HuH-7 (cell line): ENCODE data around the gene RMND5A.
A peak's percentile ranks its signal among the peaks of the same experiment; 100 is the strongest.
"Not testable (repeated sequence)": the region's sequence is repeated elsewhere in the genome, so short reads cannot be mapped to it uniquely, and the experiment has no call there.

ENCODE experiments used
- DNase-seq: peaks from one replicate; pipeline ENCODE4 v3.0.0; 2011; ENCODE audit warnings: low spot score

RMND5A gene, protein sequence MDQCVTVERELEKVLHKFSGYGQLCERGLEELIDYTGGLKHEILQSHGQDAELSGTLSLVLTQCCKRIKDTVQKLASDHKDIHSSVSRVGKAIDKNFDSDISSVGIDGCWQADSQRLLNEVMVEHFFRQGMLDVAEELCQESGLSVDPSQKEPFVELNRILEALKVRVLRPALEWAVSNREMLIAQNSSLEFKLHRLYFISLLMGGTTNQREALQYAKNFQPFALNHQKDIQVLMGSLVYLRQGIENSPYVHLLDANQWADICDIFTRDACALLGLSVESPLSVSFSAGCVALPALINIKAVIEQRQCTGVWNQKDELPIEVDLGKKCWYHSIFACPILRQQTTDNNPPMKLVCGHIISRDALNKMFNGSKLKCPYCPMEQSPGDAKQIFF

DNA sequence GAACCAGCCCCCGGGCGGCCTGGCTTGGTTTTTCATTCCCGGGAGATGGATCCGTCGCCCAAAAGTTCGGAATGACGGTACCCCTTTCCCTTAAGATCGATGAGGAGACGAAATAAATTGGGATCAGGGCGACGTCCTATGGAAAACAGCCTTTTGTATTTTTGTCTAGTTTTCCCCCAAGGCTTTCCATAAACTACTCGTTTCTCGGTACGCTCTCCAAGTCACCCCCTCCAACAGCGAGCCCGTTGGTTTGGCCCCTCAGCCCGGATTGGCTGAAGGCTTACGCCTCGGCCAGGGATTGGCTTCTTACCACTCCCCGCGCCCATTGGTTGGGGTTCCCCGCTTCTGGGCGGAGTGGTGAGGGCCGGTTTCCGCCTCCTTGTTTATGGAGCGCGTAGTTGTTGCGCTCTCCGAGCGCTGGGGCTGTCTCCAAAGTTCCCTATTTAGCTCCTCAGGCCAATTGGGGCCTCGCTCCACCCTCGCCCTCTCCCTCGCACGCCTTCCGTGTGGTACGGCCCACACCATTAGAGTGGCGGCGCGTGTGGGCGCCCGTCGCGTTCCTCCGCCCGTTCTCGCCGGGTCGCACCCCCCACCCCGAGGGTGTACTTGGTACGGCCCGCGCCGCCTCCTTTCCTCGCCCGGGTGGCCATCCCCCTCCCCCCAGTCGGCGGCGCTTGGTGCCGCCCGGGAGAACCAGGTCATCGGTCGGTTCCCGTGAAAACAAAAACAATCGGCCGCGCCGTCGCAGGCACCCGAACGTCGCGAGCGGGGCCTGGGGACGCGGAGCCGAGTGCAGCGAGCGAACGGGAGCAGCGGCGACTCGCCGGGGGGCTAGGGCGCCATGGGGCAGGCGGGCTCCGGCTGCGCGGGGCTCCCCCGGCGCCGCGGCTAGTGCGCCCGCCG is at the start of gene RMND5A:
TSS of gene RMND5A (plus strand) at position 655 of the 903 bp plus-strand sequence. CDS start 377 bp downstream, outside the sequence.
- DNase-seq: not testable (repeated sequence)

DNA sequence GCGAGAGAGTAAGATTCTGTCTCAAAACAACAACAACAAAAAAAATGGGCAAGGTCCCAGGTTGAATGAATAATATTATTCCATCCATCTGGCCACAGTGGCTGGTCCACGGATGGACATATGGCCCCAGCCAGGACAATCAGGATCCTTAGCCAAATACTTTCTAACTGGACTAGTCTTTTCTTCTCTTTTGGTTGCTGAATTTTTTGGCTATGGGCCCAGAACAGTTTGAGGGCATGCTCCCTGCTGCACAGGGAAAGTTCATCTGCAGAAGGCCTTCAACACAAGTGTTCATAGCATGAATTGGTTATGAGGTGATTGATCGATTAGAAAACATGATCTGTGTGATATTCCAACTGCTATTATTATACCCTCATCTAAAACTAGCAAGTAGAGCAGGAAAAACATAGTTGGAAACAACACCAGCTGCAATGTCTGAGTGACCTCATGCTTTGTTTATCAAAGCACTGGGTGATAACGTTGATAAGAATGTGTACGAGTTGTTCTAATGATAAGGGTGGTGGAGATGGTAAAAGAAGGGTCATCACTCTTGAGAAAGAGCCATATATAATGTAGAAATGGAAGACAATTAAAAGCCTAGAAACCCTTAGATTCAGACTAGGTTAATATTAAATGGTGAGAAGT is 48.6 kb upstream of the RMND5A start:
- DNase-seq: peak; percentile 61

DNA sequence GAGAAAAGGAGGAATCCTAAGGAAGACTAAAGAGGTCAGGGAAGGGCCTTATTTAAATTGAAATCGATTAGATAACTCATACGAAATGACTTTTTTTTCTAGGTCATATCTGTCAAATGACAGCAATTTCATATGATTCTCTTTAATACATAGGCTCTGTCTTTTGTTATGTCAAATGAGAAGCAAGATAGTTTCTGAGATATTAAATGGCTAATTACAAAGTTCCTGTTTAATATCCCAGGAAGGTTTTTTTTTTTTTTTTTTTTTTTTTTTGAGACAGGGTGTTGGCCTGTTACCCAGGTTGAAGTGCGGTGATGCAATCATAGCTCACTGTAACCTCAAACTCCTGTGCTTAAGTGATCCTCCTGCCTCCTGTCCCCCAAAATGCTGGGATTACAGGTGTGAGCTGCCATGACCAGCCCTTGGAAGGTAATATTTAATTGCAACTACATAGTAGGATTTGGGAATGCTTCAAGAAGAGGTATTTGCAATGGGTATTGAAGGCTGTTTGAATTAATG is 48.0 kb upstream of the RMND5A start:
- no peak for DNase-seq

DNA sequence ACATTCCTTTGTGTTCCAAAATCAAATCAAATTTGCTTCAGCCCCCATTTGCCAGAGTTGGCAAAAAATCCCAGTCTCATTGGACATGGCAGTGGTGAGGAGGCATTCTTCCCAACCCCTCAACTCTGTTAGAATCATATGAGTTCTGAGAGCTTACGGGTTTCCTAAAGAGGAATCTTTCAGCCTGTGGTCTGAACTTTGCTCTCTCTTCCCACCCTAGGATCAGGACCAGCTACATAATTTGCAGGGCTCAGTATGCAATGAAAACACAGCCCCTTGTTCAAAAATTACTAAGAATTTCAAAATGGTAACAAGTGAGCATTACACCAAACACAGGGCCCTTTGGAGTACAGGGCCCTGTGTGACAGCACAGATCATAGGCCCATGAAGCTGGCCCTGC is 47.1 kb upstream of the RMND5A start:
- no peak for DNase-seq

DNA sequence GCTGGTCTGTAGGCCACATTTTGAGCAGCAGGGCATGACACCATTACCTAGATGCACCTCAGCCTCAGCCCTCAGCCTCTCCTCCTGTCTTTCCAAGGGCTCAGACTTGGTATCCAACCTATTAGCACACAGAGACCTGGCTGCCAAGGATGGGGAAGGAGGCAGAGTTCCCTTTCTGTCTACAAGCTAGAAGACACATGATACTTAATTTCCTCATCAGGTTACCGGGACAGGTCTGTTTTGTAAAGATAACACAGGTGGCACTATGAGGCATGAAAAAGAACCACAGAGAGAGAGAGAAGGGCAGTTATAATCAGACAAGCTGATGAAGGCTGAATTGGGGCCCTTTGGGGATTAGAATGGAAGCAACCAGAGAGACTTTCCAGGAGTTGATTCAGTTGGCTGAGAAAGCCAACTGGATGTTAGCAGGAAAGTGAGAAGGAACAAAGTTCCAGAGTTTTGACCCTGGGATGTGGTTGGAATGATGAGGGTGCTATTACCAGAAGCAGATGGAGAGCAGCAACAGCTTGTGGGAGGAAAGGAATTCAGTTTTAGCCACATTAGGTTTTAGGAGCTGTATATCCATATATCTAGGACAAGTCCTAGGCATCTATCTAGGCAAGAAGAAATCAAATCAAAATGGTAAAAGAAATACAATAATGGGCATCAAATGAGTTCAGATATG is 46.0 kb upstream of the RMND5A start:
- DNase-seq: no peak

DNA sequence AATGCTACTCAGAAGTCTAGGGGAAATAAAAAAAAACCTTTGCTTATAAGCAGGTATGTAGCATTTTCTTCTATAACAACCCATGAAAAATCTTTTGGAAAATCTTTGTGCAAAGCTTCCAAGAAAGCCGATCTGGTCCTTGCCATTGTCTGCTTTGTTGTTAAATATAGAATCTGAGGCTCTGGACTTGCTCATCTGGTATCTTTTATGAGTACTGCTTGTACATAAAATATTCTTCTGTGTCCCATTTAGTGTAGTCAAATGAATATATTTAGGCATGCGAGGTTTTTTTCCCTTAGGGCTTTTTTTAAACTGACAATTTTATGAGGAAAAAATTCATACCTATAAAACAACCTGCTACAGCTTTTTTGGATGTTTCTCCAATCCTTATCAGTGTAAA is 45.0 kb upstream of the RMND5A start:
- no peak for DNase-seq

DNA sequence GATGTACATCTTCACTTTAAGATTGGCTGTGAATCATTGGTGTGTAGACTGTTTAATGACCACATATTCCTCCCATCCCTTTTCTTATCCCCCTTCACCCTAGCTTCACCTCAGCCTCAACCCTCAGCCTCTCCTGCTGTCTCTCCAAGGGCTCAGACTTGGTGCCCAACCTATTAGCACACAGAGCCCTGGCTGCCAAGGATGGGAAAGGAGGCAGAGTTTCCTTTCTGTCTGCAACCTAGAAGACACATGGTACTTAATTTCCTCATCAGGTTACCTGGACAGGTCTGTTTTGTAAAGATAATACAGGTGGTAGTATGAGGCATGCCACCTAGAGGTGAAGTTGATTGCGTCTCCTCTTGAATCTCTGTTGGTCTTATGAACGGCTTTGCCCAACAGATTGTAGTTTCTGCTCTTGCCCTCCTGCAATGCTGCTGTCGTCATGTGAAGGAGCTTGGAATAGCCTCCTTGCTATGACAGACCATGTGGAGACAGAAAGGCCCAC is 44.5 kb upstream of the RMND5A start:
- DNase-seq: peak; percentile 28

DNA sequence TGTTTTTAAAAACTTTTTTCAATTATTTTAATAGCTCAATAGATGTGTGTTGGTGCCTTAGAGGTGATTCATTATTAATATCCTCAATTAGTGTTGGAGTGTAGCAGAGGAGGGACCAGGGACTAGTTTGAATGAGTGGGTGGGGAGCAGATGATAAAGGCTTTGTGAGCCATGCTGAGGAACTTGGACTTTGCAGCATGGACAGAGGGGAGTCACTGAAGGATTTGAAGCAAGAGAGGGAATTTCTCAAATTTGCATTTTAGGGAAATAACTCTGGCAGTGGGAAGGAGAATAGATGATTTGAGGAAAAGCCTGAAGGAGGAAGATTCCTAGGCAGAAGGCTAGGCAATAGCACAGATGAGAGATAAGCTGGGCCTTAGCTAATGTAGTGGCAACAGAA is 42.3 kb upstream of the RMND5A start:
- no peak for DNase-seq

DNA sequence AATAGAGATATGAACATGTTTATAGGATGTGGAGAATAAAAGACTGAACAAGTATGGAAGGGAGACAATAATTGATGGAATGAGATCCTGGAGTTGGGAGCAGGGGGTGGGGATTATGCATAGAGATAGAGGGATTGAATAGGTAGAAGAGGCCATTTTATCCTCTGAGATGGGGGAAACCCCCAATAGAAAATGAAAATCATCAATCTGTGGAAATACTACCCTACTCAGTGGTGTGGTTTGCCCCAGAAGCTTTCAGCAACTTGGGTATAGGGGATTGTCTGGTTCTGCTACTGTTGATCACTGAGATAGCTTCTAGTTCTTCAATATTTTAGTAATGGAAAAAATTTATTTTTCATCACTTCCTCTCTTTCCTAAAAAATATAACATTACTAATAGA is 41.1 kb upstream of the RMND5A start:
- no peak for DNase-seq

DNA sequence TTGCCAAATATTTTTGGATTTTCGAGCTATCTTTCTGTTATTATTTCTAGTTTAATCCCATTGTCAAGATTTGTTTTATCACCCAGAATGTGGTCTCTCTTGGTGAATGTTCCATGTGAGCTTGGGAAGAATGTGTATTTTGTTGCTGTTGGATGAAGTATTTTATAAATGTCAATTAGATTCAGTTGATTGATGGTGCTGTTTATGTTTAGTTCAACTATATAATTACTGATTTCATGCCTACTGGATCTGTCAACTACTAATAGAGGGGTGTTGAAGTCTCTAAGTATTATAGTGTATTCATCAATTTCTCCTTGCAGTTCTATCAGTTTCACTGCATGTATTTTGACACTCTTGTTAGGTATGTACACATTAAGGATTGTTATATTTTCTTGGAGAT is 34.7 kb upstream of the RMND5A start:
- DNase-seq: no peak

DNA sequence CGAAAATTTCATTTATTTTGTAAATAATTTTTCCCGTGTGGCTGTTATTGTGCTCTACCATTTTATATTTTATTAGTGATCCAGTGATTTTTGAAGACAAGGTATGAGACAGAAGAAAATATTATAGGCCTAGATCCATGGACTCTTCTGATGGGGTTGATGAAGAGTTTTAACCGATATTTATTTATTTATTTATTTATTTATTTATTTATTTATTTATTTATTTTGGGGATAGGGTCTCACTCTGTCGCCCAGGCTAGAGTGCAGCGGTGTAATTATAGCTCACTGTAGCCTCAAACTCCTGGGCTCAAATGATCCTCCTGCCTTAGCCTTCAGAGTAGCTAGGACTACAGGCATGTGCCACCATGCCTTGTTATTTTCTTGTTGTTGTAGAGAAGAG is 33.6 kb upstream of the RMND5A start:
- no peak for DNase-seq

DNA sequence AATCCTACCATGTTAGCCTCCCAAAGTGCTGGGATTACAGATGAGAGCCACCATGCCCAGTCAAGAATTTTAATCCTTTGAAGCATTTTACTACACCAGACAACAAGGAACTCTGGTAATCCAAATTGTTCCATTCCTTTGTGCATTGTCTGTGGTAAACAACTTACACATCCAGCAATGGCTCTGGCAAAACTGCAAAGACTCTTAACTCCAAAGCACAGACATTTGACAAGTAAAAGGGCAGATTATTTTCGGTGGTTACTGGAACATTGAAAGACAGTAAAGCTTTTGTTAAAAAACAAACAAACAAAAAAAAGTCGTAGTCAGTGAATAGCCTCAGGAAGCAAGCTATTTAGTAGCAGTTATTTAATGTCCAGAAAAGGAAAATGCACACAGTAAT is 33.2 kb upstream of the RMND5A start:
- DNase-seq: no peak

DNA sequence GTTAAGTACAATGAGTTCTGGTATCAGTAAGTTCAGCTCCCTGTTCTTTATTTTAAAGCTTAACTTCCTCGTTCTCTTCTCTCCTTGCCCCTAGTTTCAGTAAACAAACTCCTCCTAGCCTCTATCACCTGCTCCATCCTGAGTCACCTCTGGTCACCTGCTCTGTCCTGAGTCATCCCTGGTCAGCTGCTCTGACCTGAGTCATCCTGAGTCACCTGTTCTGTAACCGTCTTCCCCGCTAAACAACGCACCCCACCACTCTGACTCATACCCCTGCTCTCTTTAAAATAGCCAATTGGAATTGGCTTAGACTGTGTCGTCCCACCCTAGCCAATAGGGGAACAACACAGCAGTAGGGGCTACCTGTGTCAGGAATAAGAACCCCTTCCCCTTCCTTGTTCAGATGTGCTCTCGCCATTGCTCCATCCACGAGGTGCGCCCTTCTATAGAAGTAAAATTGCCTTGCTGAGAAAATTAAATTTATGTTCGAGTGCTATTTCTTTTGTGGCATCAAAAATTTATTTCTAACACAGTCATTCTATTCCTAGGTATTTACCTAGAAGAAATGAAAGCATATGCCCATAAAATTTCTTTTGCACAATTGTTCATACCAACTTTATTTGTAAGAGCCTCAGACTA is 24.9 kb upstream of the RMND5A start:
- DNase-seq: no peak

DNA sequence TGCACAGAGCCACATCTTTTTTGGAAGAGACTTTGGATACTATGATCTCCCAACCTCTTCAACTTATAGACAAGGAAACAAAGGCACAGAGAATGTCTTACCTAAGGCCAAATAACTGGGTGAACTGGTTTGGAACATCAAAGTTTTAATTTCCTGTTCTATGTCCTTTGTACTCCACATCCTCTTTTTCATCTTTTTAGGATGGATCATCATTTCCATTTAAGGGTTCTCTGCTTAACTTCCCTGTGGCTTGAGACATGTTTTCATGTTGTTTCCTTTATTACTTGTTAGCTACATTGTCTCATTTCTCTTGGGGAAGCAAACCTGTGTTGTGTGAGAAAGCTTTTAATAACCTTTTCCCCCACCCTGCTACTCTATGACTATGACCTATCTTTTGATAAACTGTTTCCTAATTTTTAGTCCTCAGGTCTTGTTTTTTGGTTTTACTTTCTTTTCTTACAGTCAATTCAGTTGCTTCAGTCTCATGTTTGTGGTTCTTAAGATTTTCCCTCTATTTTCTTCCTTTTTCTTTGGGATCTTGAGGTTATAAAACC is 22.5 kb upstream of the RMND5A start:
- no peak for DNase-seq

DNA sequence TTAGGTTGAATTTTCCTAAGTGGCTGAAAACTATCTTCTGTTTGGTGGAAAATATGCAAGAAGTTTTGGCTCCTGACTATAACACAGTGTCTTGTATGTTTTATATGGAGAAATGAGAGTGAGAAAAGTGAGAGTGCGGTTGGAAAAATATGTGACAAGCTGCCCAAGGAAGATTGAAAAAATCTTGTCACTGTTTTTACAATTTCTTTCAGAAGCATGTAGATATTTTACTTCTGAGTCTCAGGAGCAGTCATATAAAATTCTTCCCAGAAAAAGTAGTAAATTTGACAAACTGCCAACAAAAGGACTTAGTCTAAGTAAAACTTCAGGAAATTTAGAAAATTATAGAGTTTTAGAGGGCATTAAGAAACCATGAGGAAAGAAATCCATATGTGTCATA is 19.4 kb upstream of the RMND5A start:
- no peak for DNase-seq

DNA sequence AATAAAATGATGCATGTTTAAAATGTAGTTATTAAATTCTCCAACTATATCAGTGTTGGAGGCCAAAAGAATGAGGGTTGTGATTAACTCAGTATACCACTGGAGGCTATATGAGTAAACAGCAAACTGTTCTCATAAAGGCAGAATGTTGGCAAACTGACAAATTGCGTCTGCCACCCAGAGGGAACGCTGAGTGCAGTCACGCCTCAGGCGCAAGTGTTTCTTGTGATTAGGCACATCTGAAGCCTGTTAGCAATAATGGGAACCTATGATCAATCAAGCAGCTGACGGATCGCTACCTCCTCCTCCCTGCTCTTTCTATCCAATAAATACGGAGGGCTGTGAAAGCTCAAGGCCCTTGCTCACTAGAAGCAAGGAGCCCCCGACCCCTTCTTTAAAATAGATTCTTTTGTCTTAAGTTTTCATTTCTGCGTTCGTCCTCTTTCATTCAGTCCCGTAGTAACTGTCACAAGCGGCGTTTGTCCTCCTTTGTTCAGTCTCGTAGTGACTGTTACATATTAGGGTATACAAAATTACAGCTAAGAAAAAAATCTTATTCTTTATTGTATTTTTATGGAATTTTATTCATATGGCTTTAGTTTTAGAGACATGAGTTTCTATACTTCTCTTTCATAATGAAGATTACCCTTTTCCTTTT is 16.3 kb upstream of the RMND5A start:
- DNase-seq: no peak

DNA sequence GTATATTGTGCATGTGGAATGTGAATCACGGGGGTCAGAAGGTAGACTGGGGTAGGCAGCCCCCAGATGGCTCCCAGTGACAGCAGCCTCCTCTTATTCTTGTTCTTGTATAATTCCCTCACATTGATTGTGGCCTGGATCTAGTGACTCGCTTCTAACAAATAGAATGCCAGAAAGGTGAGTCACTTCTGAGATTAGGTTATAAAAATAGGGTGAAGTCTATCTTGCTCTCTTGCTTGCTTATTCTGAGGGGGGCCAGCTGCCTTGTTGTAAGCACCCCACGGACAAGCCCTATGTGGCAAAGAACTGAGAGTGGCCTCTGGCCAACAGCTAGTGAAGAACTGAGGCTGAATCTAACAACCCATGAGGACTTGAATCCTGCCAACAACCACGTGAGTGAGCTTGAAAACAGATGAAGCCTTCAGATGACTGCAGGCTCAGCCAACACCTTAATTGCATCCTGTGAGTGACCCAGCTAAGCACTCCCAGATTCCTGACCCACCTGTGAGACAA is 15.6 kb upstream of the RMND5A start:
- peak; percentile 26 for DNase-seq

DNA sequence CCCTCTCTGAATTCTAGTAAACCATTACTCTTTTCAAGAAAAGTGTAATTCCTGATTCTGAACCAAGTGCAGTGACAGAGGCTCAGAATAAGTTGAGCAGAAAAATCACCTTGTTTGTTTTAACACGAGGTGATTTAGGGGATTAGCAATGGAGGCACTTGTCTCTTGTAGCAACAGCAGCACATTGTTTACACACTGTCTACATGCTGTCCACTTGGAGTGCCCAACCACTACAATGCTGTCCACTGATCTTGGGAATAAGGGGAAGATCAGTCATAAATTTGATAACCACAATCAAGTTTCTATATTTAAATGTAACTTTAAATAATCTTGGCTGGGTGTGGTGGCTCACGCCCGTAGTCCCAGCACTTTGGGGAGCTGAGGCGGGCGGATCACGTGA is 13.9 kb upstream of the RMND5A start:
- peak; percentile 10 for DNase-seq

DNA sequence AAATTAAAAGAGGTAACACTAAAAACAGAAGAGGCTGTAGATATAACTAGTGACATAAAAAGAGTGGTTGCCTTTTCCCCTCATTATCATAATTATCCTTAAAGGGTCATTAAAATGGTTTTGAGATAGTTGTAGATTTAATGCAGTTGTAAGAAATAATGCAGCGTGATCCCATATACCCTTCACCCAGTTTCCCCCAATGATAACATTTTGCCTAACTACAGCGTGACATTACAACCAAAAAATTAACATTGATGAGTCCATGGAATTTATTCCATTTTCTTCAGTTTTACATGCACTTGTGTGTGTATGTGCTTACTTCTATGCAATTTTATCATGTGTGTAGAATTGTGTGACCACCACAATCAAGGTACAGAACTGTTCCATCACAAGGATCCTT is 13.2 kb upstream of the RMND5A start:
- no peak for DNase-seq

DNA sequence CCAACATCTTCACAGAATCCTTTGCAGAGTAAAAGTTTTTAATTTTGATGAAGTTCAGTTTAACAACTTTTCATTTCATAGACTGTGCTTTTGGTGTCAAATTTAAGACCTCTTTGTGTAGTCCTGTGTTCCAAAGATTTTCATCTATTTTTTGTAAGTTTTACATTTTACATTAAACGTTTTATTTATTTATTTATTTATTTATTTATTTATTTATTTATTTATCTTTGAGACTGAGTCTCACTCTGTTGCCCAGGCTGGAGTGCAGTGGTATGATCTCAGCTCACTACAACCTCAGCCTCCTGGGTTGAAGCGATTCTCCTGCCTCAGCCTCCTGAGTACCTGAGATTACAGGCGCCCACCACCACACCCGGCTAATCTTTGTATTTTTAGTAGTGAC is 12.0 kb upstream of the RMND5A start:
- not testable (repeated sequence) for DNase-seq
